ENCODE data around the gene ITPK1.

- TF ChIP-seq TAF1 (IDR thresholded peaks at IDR 0.05; ENCODE audit: borderline replicate concordance, insufficient read depth, low read length) (no peak), POLR2AphosphoS5 (IDR thresholded peaks at IDR 0.05; ENCODE audit: low read depth, low read length) (no peak), SIN3A (IDR thresholded peaks at IDR 0.05; ENCODE audit: borderline replicate concordance, insufficient read depth, low read length) (no peak), FOXP2 (optimal IDR thresholded peaks at IDR 0.05; ENCODE audit: borderline replicate concordance, extremely low read depth, extremely low read length, insufficient read depth) (no peak)
Observed at GRCh38 chr14:93051600-93052546, 63.9 kb downstream of the ITPK1 start.

All from PFSK-1 (cell line).